Measurements from ENCODE around the gene MUSK. TPM values are rescaled to one million over a fixed set of nuclear protein-coding genes. Genes with fewer than 3 reads are reported as not detected.

Gene MUSK
- total RNA-seq, result not detected in 2 replicates

GRCh38 chr9:110668570-110669167 is at the start of gene MUSK:
Gene MUSK (plus strand): TSS chr9:110668791. CDS start chr9:110668905, 114 bp downstream.

Other genes starting within 250 kb of the MUSK start
- 0.21 and 1.2 TPM in 2 replicates for gene SVEP1, start 89.0 kb upstream of the MUSK start, total RNA-seq

All from tracheal epithelial cell (primary cell).